CD4-positive, alpha-beta T cell (primary cell): ENCODE data around the gene WFDC1. TPM values are rescaled to one million over a fixed set of nuclear protein-coding genes. Genes with fewer than 3 reads are reported as not detected.

Experiments used
- ATAC-seq: fragments of 200-7000 bp; cut with Tn5 transposase; one replicate; pipeline ENCODE4 v1.10.0; 2022; ENCODE audit warnings: mild to moderate bottlenecking; ENCODE audit not compliant: poor library complexity
- CTCF ChIA-PET: fragments of 350-600 bp; sonication (Branson Sonifier 250); formaldehyde crosslinking; loops from one replicate; lab custom pipeline; 2021; ENCODE audit warnings: antibody characterized with exemption, inconsistent platforms; lab: Charles Lee
- POLR2A ChIA-PET: fragments of 350-600 bp; sonication (Branson Sonifier 250); formaldehyde crosslinking; loops from one replicate; lab custom pipeline; 2021; ENCODE audit warnings: antibody characterized with exemption, inconsistent platforms; lab: Charles Lee
- DNase-seq, 14 experiments: peaks; one replicate each; pipeline ENCODE4 v3.0.0-alpha.2; 2013 to 2020; ENCODE audit warnings: mixed read lengths in 2 of 14
- H3K27ac ChIP-seq, 2 donors: one replicate each; pipeline versions ENCODE4 v1.5.1 to v1.7.0; 2013; ENCODE audit warnings: low read length in 2 of 2, low read depth in 1 of 2, mild to moderate bottlenecking in 1 of 2
- H3K27me3 ChIP-seq, 2 experiments: 1 replicate in 1 of 2; 2 replicates in 1 of 2; pipeline versions ENCODE4 v1.6.1 to v1.7.0; 2013; ENCODE audit warnings: low read length in 2 of 2, control low read depth in 1 of 2, mild to moderate bottlenecking in 1 of 2, moderate library complexity in 1 of 2; ENCODE audit not compliant: insufficient read depth in 2 of 2, control insufficient read depth in 1 of 2
- H3K36me3 ChIP-seq: one replicate; pipeline ENCODE4 v1.6.1; 2013; ENCODE audit warnings: low read length, control low read depth; ENCODE audit not compliant: insufficient read depth
- H3K4me1 ChIP-seq: one replicate; pipeline ENCODE4 v1.6.1; 2013; ENCODE audit warnings: low read length, control low read depth; ENCODE audit not compliant: insufficient read depth
- H3K4me3 ChIP-seq: one replicate; pipeline ENCODE4 v1.5.1; 2013; ENCODE audit warnings: mild to moderate bottlenecking, low read length, moderate library complexity
- H3K9me3 ChIP-seq, 2 experiments: 1 replicate in 1 of 2; 2 replicates in 1 of 2; pipeline versions ENCODE4 v1.6.1 to v1.7.0; 2013; ENCODE audit warnings: low read length in 2 of 2, mild to moderate bottlenecking in 2 of 2, control low read depth in 1 of 2, moderate library complexity in 1 of 2; ENCODE audit not compliant: control insufficient read depth in 1 of 2, insufficient read depth in 1 of 2
- H3K27ac Mint-ChIP-seq: one replicate; pipeline ENCODE4 v1.8.0; 2020; ENCODE audit warnings: mixed read lengths
- H3K27me3 Mint-ChIP-seq: one replicate; pipeline ENCODE4 v1.8.0; 2021; ENCODE audit warnings: mixed read lengths
- H3K36me3 Mint-ChIP-seq: one replicate; pipeline ENCODE4 v1.8.0; 2021; ENCODE audit warnings: low read depth, mixed read lengths
- H3K4me1 Mint-ChIP-seq: one replicate; pipeline ENCODE4 v1.8.0; 2021; ENCODE audit warnings: low read depth, mixed read lengths
- H3K4me3 Mint-ChIP-seq: one replicate; pipeline ENCODE4 v1.8.0; 2020; ENCODE audit warnings: mild to moderate bottlenecking, mixed read lengths
- H3K9me3 Mint-ChIP-seq: one replicate; pipeline ENCODE4 v1.8.0; 2020; ENCODE audit warnings: mixed read lengths
- intact Hi-C, 2 experiments: fragments of 100-400 bp; cut with DNase I in 1 of 2; cut with micrococcal nuclease in 1 of 2; formaldehyde crosslinking; loops; one replicate each; pipeline versions ENCODE4 v1.15.1 to v1.9.0; 2023 to 2025; cut with DNase I, micrococcal nuclease
- total RNA-seq, 174 experiments: library from RNA in 2 of 174; stranded (reverse) in 2 of 174; gene quantifications; one replicate each; pipeline ENCODE4 v1.2.3 and lab custom pipeline; 2021 to 2026
- TF ChIP-seq, protein P1 (sequence below): fragments of 200-600 bp; IDR thresholded peaks from one replicate; pipeline ENCODE4 v1.8.0; 2022; ENCODE audit warnings: antibody characterized with exemption, mild to moderate bottlenecking

The WFDC1 gene
- total RNA-seq, 2 experiments from 2014 or later: not detected

DNA sequence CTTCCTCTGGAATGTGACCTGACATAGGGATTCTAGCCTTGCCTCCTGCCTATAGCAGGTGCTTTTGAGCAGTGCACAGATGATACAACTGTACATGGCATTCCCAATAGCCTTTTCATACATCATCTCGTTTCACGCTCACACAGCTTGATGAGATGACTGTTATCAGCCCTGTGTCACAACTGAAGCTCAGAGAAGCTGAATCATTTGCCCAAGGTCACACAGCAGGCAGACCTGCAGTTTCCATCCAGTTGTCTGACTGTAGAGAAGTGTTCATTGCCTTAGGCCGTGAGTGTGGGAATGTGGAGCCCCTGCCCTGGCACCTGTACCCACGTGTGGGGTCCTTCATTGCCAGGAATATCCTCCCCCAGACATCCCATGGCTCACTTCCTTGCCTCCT, 20.1 kb downstream of the WFDC1 start:
- intact Hi-C loops: no loop called here
- H3K27me3 Mint-ChIP-seq: peaks cover 39% of the 10 kb centered on the region
- CTCF ChIA-PET: no interaction called here

DNA sequence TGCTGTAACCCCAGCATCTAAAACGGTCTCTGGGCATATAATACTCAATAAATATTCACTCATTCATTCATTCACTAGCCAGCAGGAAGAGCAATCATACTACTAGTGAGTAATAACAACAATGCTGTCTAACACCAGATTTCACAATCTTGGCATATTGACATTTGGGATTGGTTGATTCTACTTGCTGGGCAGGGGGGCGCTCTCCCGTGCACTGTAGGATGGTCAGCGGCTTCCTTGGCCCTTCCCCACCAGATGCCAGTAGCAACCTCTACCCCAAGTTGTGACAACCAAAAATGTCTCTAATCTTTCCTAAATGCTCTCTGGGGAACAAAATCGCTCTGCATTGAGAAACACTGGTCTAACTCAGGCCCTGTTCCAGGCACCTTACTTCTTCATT, 20.7 kb downstream of the WFDC1 start:
- no peaks in the 10 kb centered on the region for H3K36me3 Mint-ChIP-seq
- ChIA-PET CTCF (no interaction called here), POLR2A (no interaction called here)
- Histone ChIP-seq H3K9me3 (peaks cover 11 to 29% of the 10 kb centered on the region in 2 experiments), H3K4me3 (no peak overlapping the region), H3K4me1 (no peaks in the 10 kb centered on the region), H3K36me3 (no peaks in the 10 kb centered on the region), H3K27ac (no peak overlapping the region), H3K27me3 (peaks cover 9 to 37% of the 10 kb centered on the region in 2 experiments)
- ATAC-seq (no peak), DNase-seq (no peak)
- H3K27ac Mint-ChIP-seq: no peak overlapping the region
- TF ChIP-seq, protein P1, sequence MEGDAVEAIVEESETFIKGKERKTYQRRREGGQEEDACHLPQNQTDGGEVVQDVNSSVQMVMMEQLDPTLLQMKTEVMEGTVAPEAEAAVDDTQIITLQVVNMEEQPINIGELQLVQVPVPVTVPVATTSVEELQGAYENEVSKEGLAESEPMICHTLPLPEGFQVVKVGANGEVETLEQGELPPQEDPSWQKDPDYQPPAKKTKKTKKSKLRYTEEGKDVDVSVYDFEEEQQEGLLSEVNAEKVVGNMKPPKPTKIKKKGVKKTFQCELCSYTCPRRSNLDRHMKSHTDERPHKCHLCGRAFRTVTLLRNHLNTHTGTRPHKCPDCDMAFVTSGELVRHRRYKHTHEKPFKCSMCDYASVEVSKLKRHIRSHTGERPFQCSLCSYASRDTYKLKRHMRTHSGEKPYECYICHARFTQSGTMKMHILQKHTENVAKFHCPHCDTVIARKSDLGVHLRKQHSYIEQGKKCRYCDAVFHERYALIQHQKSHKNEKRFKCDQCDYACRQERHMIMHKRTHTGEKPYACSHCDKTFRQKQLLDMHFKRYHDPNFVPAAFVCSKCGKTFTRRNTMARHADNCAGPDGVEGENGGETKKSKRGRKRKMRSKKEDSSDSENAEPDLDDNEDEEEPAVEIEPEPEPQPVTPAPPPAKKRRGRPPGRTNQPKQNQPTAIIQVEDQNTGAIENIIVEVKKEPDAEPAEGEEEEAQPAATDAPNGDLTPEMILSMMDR: no peak
- no peaks in the 10 kb centered on the region for H3K9me3 Mint-ChIP-seq
- H3K4me1 Mint-ChIP-seq: no peaks in the 10 kb centered on the region
- intact Hi-C loops: no loop called here
- H3K27me3 Mint-ChIP-seq: peaks cover 39% of the 10 kb centered on the region
- H3K4me3 Mint-ChIP-seq: no peak overlapping the region

More for the DNA sequence above, 20.1 kb downstream of the WFDC1 start:
- DNase-seq: no peak
- no peaks in the 10 kb centered on the region for H3K4me1 Mint-ChIP-seq
- H3K9me3 ChIP-seq: peaks cover 11 to 29% of the 10 kb centered on the region in 2 experiments
- TF ChIP-seq, protein P1: no peak
- H3K4me1 ChIP-seq: no peaks in the 10 kb centered on the region
- H3K4me3 ChIP-seq: no peak overlapping the region
- no peak for ATAC-seq
- POLR2A ChIA-PET: no interaction called here
- H3K4me3 Mint-ChIP-seq: no peak overlapping the region
- H3K36me3 Mint-ChIP-seq: no peaks in the 10 kb centered on the region
- no peaks in the 10 kb centered on the region for H3K9me3 Mint-ChIP-seq
- H3K27me3 ChIP-seq: peaks cover 9 to 37% of the 10 kb centered on the region in 2 experiments
- H3K36me3 ChIP-seq: no peaks in the 10 kb centered on the region
- no peak overlapping the region for H3K27ac Mint-ChIP-seq
- H3K27ac ChIP-seq: no peak overlapping the region

DNA sequence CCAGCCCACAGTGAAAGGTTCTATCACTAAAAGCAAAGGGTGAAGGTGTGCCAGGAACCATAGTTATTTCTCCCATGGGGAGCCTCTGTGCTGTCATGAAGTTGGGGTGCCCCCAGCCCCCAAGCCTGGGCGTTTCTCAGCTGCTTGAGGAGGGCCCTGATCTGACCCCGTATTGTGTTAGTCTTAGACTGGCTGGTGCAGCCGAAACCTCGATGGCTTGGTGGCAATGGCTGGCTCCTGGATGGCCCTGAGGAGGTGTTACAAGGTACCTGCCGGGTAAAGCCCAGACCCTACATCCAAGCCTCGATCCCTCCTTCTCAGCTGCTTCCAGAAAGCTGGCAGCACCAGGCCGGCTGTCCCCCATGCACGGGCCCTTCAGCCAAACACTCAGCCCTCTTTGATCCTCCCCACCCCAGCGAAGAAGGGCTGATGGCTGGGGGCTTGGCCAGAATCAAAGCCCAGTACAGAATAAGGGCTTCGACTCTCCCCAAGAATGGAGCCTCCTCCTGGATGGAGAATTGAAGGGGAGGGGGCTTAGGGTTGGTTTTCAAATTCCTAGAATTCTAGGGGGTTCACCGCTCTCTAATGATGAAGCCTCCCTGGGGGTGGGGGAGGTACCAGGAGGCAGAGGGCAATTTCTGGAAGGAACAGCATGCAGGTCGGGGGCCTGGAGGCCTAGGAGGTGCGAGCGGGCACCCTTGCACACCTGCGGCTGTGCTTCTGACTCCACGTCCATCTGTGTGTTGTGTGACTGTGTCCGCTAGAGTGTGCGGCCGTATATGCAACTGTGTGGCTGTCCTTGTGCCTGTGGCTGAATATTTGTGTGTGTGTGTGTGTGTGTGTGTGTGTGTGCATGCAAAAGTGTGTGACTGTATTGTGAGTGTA, 23.7 kb downstream of the WFDC1 start:
- POLR2A ChIA-PET: no interaction called here
- Mint-ChIP-seq H3K36me3 (no peaks in the 10 kb centered on the region), H3K4me3 (no peak overlapping the region), H3K4me1 (no peaks in the 10 kb centered on the region), H3K27ac (no peak overlapping the region), H3K9me3 (no peaks in the 10 kb centered on the region), H3K27me3 (peaks cover 23% of the 10 kb centered on the region)
- TF ChIP-seq, protein P1: no peak
- DNase-seq (no peak), ATAC-seq (no peak)
- Histone ChIP-seq H3K36me3 (no peaks in the 10 kb centered on the region), H3K27ac (no peak overlapping the region), H3K9me3 (peaks cover 11 to 25% of the 10 kb centered on the region in 2 experiments), H3K27me3 (peaks cover 6 to 23% of the 10 kb centered on the region in 2 experiments), H3K4me1 (no peaks in the 10 kb centered on the region), H3K4me3 (no peak overlapping the region)
- intact Hi-C loops: no loop called here
- CTCF ChIA-PET: no interaction called here
